Measurements from ENCODE around the gene IRX6. TPM values are rescaled to one million over a fixed set of nuclear protein-coding genes. Genes with fewer than 3 reads are reported as not detected.

Gene IRX6
- total RNA-seq, 1 donor = under 0.01 TPM

- H3K4me1 ChIP-seq (ENCODE audit: insufficient read depth, low read length) = no peaks in the 10 kb centered on the region
- no peak overlapping the region for H3K4me3 ChIP-seq (ENCODE audit: low read length)
- H3K27me3 ChIP-seq (ENCODE audit: insufficient read depth, low read length) = peaks cover 46% of the 10 kb centered on the region
- no peaks in the 10 kb centered on the region for H3K9me3 ChIP-seq (ENCODE audit: low read depth, low read length)
Measured at GRCh38 chr16:55369151-55369550, 45.1 kb downstream of the IRX6 start.

- H3K4me1 ChIP-seq (ENCODE audit: insufficient read depth, low read length) = no peaks in the 10 kb centered on the region
- H3K27me3 ChIP-seq (ENCODE audit: insufficient read depth, low read length) = peaks cover 46% of the 10 kb centered on the region
- H3K4me3 ChIP-seq (ENCODE audit: low read length) = no peak overlapping the region
- H3K9me3 ChIP-seq (ENCODE audit: low read depth, low read length) = no peaks in the 10 kb centered on the region
Measured at GRCh38 chr16:55370762-55371482, 46.9 kb downstream of the IRX6 start.

GRCh38 chr16:55372792-55373488, 48.9 kb downstream of the IRX6 start:
- H3K4me3 ChIP-seq (ENCODE audit: low read length) = no peak overlapping the region
- H3K27me3 ChIP-seq (ENCODE audit: insufficient read depth, low read length) = peaks cover 45% of the 10 kb centered on the region
- H3K9me3 ChIP-seq (ENCODE audit: low read depth, low read length) = no peaks in the 10 kb centered on the region
- no peaks in the 10 kb centered on the region for H3K4me1 ChIP-seq (ENCODE audit: insufficient read depth, low read length)

GRCh38 chr16:55373489-55373832, 49.5 kb downstream of the IRX6 start:
- H3K9me3 ChIP-seq (ENCODE audit: low read depth, low read length) = no peaks in the 10 kb centered on the region
- no peaks in the 10 kb centered on the region for H3K4me1 ChIP-seq (ENCODE audit: insufficient read depth, low read length)
- H3K27me3 ChIP-seq (ENCODE audit: insufficient read depth, low read length) = peaks cover 40% of the 10 kb centered on the region
- no peak overlapping the region for H3K4me3 ChIP-seq (ENCODE audit: low read length)

- no peak overlapping the region for H3K4me3 ChIP-seq (ENCODE audit: low read length)
- no peaks in the 10 kb centered on the region for H3K9me3 ChIP-seq (ENCODE audit: low read depth, low read length)
- H3K27me3 ChIP-seq (ENCODE audit: insufficient read depth, low read length) = peaks cover 15% of the 10 kb centered on the region
- no peaks in the 10 kb centered on the region for H3K4me1 ChIP-seq (ENCODE audit: insufficient read depth, low read length)
Measured at GRCh38 chr16:55376045-55376444, 52.0 kb downstream of the IRX6 start.

- H3K27me3 ChIP-seq (ENCODE audit: insufficient read depth, low read length) = peaks cover 8% of the 10 kb centered on the region
- H3K4me1 ChIP-seq (ENCODE audit: insufficient read depth, low read length) = no peaks in the 10 kb centered on the region
- H3K9me3 ChIP-seq (ENCODE audit: low read depth, low read length) = no peaks in the 10 kb centered on the region
- no peak overlapping the region for H3K4me3 ChIP-seq (ENCODE audit: low read length)
Measured at GRCh38 chr16:55376567-55377167, 52.7 kb downstream of the IRX6 start.

GRCh38 chr16:55377840-55378239, 53.8 kb downstream of the IRX6 start:
- H3K4me1 ChIP-seq (ENCODE audit: insufficient read depth, low read length) = no peaks in the 10 kb centered on the region
- H3K4me3 ChIP-seq (ENCODE audit: low read length) = no peak overlapping the region
- H3K9me3 ChIP-seq (ENCODE audit: low read depth, low read length) = no peaks in the 10 kb centered on the region
- H3K27me3 ChIP-seq (ENCODE audit: insufficient read depth, low read length) = no peaks in the 10 kb centered on the region

GRCh38 chr16:55378616-55379015, 54.6 kb downstream of the IRX6 start:
- no peaks in the 10 kb centered on the region for H3K4me1 ChIP-seq (ENCODE audit: insufficient read depth, low read length)

GRCh38 chr16:55379371-55379770, 55.4 kb downstream of the IRX6 start:
- Histone ChIP-seq H3K4me1 (ENCODE audit: insufficient read depth, low read length) (no peaks in the 10 kb centered on the region), H3K4me3 (ENCODE audit: low read length) (no peak overlapping the region), H3K9me3 (ENCODE audit: low read depth, low read length) (no peaks in the 10 kb centered on the region), H3K27me3 (ENCODE audit: insufficient read depth, low read length) (no peaks in the 10 kb centered on the region)

More at GRCh38 chr16:55378616-55379015, 54.6 kb downstream of the IRX6 start:
- Histone ChIP-seq H3K9me3 (ENCODE audit: low read depth, low read length) (no peaks in the 10 kb centered on the region), H3K4me3 (ENCODE audit: low read length) (no peak overlapping the region), H3K27me3 (ENCODE audit: insufficient read depth, low read length) (no peaks in the 10 kb centered on the region)

GRCh38 chr16:55379876-55380390, 55.9 kb downstream of the IRX6 start:
- Histone ChIP-seq H3K4me1 (ENCODE audit: insufficient read depth, low read length) (no peaks in the 10 kb centered on the region), H3K27me3 (ENCODE audit: insufficient read depth, low read length) (no peaks in the 10 kb centered on the region), H3K4me3 (ENCODE audit: low read length) (no peak overlapping the region), H3K9me3 (ENCODE audit: low read depth, low read length) (no peaks in the 10 kb centered on the region)

Other genes starting within 250 kb of the IRX6 start
- gene MMP2, start 155.0 kb downstream of the IRX6 start, total RNA-seq = 0.10 TPM
- gene LPCAT2, start 184.9 kb downstream of the IRX6 start, total RNA-seq = 13.0 TPM
- not detected for gene CAPNS2, start 242.5 kb downstream of the IRX6 start, total RNA-seq

Measured in mononuclear cell (primary cell).